ENCODE measurements around the gene POLR2J3.
"Not testable (repeated sequence)": the region's sequence is repeated elsewhere in the genome, so short reads cannot be mapped to it uniquely, and the experiment has no call there.

The POLR2J3 gene

GRCh38 chr7:102596036-102596435 lies 23.7 kb upstream of the POLR2J3 start:
- DNase-seq (ENCODE audit: low spot score); in situ Hi-C loops (cut with MboI; ENCODE audit: low pct_unique_long_range_greater_than_20kb, low sequenced_read_pairs, unreplicated experiment): not testable (repeated sequence)

GRCh38 chr7:102593637-102594334 lies 21.4 kb upstream of the POLR2J3 start:
- in situ Hi-C loops (cut with MboI; ENCODE audit: low pct_unique_long_range_greater_than_20kb, low sequenced_read_pairs, unreplicated experiment) = not testable (repeated sequence)

GRCh38 chr7:102592477-102593019 lies 20.2 kb upstream of the POLR2J3 start:
- not testable (repeated sequence) for DNase-seq (ENCODE audit: low spot score)

More at GRCh38 chr7:102593637-102594334, 21.4 kb upstream of the POLR2J3 start:
- DNase-seq (ENCODE audit: low spot score) = not testable (repeated sequence)

DNA sequence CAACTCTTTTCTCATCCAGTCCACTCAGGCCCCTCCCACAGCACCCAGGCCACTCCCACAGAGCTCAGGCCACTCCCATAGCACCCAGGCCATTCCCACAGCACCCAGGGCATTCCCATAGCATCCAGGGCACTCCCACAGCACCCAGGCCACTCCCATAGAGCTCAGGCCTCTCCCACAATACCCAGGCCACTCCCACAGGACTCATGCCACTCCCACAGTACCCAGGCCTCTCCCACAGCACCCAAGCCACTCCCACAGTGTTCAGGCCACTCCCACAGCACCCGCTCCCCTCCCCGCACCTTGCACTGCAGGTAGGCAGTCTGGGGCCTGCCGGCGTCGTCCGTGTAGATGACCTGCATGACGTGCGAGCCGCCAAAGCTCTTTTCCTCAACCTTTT lies 17.5 kb upstream of the POLR2J3 start:
- DNase-seq (ENCODE audit: low spot score); in situ Hi-C loops (cut with MboI; ENCODE audit: low pct_unique_long_range_greater_than_20kb, low sequenced_read_pairs, unreplicated experiment): not testable (repeated sequence)

More at GRCh38 chr7:102592477-102593019, 20.2 kb upstream of the POLR2J3 start:
- in situ Hi-C loops (cut with MboI; ENCODE audit: low pct_unique_long_range_greater_than_20kb, low sequenced_read_pairs, unreplicated experiment) = not testable (repeated sequence)

DNA sequence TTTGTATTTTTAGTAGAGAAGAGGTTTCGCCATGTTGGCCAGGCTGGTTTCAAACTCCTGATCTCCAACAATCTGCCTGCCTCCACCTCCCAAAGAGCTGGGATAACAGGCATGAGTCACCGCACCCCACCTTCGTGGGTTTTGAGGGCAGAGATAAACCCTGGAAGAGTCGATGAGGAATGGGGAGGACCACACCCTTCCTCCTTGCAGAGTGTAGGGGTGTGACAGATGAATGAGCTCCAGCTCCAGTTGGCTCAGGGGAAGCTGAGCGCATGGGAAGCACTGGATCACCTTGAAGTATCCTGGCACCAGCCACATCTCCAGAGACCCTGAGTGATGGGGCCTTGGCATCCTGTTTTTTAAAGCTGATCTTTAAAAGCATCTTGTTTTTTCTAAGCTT lies 11.1 kb upstream of the POLR2J3 start:
- DNase-seq (ENCODE audit: low spot score); in situ Hi-C loops (cut with MboI; ENCODE audit: low pct_unique_long_range_greater_than_20kb, low sequenced_read_pairs, unreplicated experiment): not testable (repeated sequence)

DNA sequence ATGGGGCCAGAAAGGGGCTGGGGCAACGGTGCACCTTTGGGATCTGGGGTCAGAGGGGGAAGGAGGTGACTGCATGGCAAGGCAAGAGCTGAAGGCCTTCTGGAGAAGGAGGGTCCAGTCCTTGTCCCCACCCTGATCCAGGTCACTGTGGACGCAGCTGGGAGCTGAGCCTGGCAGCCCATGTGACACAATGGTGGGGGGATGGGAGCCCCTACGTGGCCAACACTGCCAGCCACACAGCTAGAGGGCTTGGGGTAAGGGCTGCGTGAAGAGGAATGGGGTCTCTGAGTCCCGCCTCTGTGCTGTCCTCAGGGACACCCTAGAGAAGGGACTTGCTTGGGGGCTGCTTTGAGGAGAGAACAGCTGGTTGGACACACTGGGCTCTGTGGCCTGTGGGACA lies 9.3 kb upstream of the POLR2J3 start:
- DNase-seq (ENCODE audit: low spot score); in situ Hi-C loops (cut with MboI; ENCODE audit: low pct_unique_long_range_greater_than_20kb, low sequenced_read_pairs, unreplicated experiment): not testable (repeated sequence)

GRCh38 chr7:102578486-102578885 lies 6.1 kb upstream of the POLR2J3 start:
- in situ Hi-C loops (cut with MboI; ENCODE audit: low pct_unique_long_range_greater_than_20kb, low sequenced_read_pairs, unreplicated experiment) = not testable (repeated sequence)

DNA sequence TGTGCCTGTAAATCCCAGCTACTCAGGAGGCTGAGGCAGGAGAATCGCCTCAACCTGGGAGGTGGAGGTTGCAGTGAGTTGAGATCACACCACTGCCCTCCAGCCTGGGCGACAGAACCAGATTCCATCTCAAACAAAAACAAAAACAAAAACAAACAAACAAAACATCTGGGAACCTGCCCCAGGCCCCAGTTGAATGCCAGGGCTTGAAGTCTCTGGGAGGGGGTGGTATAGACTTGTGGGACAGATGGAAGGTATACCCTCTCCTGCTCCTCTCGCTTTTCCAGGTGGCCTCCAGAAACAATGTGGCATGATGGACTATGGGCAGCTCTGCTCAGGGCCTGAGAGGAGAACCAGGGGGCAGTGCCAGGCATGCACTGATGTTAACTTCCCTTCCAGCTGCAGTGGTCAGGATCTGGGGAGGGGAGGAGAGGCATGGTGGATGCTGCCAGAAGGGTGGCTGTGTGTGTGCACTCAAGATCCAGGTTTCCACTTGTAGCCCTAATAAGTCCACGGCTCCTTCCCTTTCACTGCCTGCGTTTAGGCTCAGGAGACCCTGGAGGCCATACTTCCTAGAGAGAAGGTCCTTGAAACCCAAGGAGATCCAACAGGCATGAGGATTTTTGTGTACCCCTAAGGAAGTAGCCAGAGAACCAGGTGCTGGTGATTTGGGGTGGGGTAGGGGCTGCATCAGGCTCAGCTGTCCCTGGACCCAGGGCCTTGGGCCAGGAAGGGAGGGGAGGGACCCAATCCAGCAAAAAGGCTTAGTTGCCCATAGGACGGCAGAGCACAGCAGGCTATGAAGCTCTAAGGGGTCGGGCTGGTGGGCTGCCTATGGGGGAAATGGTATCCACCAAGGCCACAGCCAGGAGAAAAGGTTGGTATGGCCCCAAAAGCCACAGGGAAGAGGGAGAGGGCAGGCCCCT lies 5.2 kb upstream of the POLR2J3 start:
- DNase-seq (ENCODE audit: low spot score); in situ Hi-C loops (cut with MboI; ENCODE audit: low pct_unique_long_range_greater_than_20kb, low sequenced_read_pairs, unreplicated experiment): not testable (repeated sequence)

More at GRCh38 chr7:102578486-102578885, 6.1 kb upstream of the POLR2J3 start:
- not testable (repeated sequence) for DNase-seq (ENCODE audit: low spot score)

DNA sequence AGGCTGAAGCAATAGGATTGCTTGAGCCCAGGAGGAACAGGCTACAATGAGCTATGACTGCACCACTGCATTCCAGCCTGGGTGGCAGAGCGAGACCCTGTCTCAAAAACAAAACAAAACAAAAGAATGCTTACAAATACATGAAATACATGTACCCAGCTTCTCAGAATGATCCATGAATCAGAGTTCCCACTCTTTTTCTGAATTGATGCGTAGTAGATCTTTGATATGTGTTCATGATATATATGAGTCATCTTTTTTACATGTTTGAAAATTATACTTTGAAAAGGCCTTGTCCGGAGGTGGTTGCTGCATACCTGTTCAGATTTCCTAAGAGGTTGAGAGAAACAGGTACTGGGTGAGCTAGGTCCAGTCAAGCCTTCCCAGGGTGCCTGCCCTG lies 4.0 kb upstream of the POLR2J3 start:
- DNase-seq (ENCODE audit: low spot score); in situ Hi-C loops (cut with MboI; ENCODE audit: low pct_unique_long_range_greater_than_20kb, low sequenced_read_pairs, unreplicated experiment): not testable (repeated sequence)

GRCh38 chr7:102574607-102575006 lies 2.2 kb upstream of the POLR2J3 start:
- in situ Hi-C loops (cut with MboI; ENCODE audit: low pct_unique_long_range_greater_than_20kb, low sequenced_read_pairs, unreplicated experiment) = not testable (repeated sequence)

GRCh38 chr7:102568620-102569019 lies 3.8 kb downstream of the POLR2J3 start:
- DNase-seq (ENCODE audit: low spot score); in situ Hi-C loops (cut with MboI; ENCODE audit: low pct_unique_long_range_greater_than_20kb, low sequenced_read_pairs, unreplicated experiment): not testable (repeated sequence)

More at GRCh38 chr7:102574607-102575006, 2.2 kb upstream of the POLR2J3 start:
- not testable (repeated sequence) for DNase-seq (ENCODE audit: low spot score)

DNA sequence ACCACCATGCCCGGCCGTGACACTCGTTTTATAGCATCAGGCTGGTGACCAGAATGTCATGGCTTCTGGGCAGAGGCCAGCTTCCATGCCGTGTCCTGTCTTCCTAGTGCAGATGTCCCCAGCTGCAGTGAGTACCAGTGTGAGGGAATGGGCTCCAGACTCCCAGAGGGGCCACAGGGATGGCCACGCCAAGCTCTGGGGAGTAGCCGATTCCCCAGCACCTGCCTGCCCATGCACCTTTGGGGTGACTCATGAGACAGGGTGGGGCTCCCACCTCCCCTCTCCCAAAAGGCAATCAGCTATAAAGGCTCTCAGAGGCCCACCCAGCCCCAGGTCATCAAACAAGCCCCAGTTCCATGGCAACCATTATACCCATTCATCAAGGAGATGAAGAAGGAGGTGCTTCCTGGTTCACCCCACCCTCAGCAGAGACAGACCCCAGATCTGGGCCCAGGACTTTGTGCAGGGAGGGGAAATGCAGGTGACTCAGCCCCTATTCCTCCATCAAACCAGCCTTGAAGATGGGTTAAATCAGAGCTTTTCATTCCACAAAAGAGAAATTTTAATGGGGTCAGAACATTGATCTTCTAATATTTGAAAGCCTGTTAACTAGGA lies 21.5 kb downstream of the POLR2J3 start, which contains the start of gene SPDYE2:
TSS of gene SPDYE2 (plus strand) at position 419 of the 615 bp plus-strand sequence. CDS start 2,030 bp downstream, outside the sequence.
- in situ Hi-C loops (cut with MboI; ENCODE audit: low pct_unique_long_range_greater_than_20kb, low sequenced_read_pairs, unreplicated experiment); DNase-seq (ENCODE audit: low spot score): not testable (repeated sequence)

- DNase-seq (ENCODE audit: low spot score); in situ Hi-C loops (cut with MboI; ENCODE audit: low pct_unique_long_range_greater_than_20kb, low sequenced_read_pairs, unreplicated experiment): not testable (repeated sequence)
Measured at GRCh38 chr7:102546353-102546752, 26.0 kb downstream of the POLR2J3 start.

GRCh38 chr7:102545288-102545687 lies 27.1 kb downstream of the POLR2J3 start:
- in situ Hi-C loops (cut with MboI; ENCODE audit: low pct_unique_long_range_greater_than_20kb, low sequenced_read_pairs, unreplicated experiment); DNase-seq (ENCODE audit: low spot score): not testable (repeated sequence)

GRCh38 chr7:102544372-102544771 lies 28.0 kb downstream of the POLR2J3 start:
- in situ Hi-C loops (cut with MboI; ENCODE audit: low pct_unique_long_range_greater_than_20kb, low sequenced_read_pairs, unreplicated experiment); DNase-seq (ENCODE audit: low spot score): not testable (repeated sequence)

DNA sequence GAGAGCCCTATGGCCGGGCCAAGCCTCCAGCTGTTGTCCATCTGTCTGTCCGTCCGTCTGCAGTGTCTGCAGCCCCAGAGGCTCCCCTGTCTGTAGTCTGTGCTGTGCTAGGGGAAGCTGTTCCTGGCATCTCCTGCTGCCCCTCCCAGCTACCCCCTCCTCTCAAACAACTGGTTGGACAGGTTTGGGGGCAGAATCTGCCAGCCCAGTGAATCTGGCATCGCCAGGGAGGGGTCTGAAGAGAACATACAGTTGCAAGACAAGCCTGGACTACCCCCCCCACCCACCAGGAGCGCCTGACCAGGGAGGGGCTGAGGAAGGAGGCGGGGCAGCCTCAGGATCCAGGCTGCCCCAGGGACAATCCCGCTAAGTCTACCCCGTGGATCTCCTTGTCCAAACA lies 28.8 kb downstream of the POLR2J3 start, which contains the start of gene UPK3BL2:
TSS of gene UPK3BL2 (minus strand) at position 101 of the 400 bp plus-strand sequence. CDS start at position 41, 60 bp downstream.
- in situ Hi-C loops (cut with MboI; ENCODE audit: low pct_unique_long_range_greater_than_20kb, low sequenced_read_pairs, unreplicated experiment); DNase-seq (ENCODE audit: low spot score): not testable (repeated sequence)

- DNase-seq (ENCODE audit: low spot score); in situ Hi-C loops (cut with MboI; ENCODE audit: low pct_unique_long_range_greater_than_20kb, low sequenced_read_pairs, unreplicated experiment): not testable (repeated sequence)
Measured at GRCh38 chr7:102542771-102543170, 29.6 kb downstream of the POLR2J3 start.
